ENCODE data around the gene NAA25.

DNA sequence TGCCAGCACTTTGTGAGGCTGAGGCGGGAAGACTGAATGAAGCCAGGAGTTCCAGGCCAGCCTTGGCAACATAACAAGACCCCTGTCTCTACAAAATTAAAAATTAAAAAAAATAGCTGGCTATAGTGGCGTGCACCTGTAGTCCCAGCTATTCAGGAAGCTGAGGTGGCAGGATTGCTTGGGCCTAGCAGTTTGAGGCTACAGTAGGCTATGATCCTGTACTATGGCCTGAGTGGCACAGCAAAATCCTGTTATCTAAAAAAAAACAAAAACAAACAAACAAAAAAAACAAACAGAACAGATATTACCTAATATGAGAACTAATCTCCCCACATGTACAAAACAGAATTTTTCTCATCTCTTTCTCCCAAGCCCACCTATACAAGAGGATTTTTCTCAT is 111.3 kb downstream of the NAA25 start:
- TF ChIP-seq, protein P1, sequence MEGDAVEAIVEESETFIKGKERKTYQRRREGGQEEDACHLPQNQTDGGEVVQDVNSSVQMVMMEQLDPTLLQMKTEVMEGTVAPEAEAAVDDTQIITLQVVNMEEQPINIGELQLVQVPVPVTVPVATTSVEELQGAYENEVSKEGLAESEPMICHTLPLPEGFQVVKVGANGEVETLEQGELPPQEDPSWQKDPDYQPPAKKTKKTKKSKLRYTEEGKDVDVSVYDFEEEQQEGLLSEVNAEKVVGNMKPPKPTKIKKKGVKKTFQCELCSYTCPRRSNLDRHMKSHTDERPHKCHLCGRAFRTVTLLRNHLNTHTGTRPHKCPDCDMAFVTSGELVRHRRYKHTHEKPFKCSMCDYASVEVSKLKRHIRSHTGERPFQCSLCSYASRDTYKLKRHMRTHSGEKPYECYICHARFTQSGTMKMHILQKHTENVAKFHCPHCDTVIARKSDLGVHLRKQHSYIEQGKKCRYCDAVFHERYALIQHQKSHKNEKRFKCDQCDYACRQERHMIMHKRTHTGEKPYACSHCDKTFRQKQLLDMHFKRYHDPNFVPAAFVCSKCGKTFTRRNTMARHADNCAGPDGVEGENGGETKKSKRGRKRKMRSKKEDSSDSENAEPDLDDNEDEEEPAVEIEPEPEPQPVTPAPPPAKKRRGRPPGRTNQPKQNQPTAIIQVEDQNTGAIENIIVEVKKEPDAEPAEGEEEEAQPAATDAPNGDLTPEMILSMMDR (IDR thresholded peaks at IDR 0.05; ENCODE audit: poor library complexity): no peak
- TF ChIP-seq EZH2 (IDR thresholded peaks at IDR 0.05; ENCODE audit: borderline replicate concordance): no peak
